Measurements from ENCODE around the gene SYNPO2L. TPM values are rescaled to one million over a fixed set of nuclear protein-coding genes. Genes with fewer than 3 reads are reported as not detected.

Gene SYNPO2L
- total and polyA plus RNA-seq, 9 of the 15 experiments (the other 6 are each of a cell fraction or from before 2014, with no cell fraction given): 0.03 to 0.07 TPM; not detected in 7

GRCh38 chr10:73625884-73626752, 29.7 kb downstream of the SYNPO2L start (continued):
- TF ChIP-seq PKNOX1 (IDR thresholded peaks at IDR 0.05) (no peak; the same call in 1 of the 2 replicates), NCOR1 (IDR thresholded peaks at IDR 0.05) (no peak), HDAC8 (tag; IDR thresholded peaks at IDR 0.05) (no peak), SNIP1 (IDR thresholded peaks at IDR 0.05; ENCODE audit: low read depth) (no peak), ZNF699 (CRISPR knock-in tag; IDR thresholded peaks at IDR 0.05; ENCODE audit: insufficient replicate concordance) (no peak), ZNF133 (CRISPR knock-in tag; IDR thresholded peaks at IDR 0.05) (no peak), HMBOX1 (IDR thresholded peaks at IDR 0.05) (peak; percentile 35; the same call in 1 of the 2 replicates), ZBTB49 (CRISPR knock-in tag; IDR thresholded peaks at IDR 0.05; ENCODE audit: borderline replicate concordance) (no peak), RBM25 (IDR thresholded peaks at IDR 0.05; ENCODE audit: low read depth, low read length, severe bottlenecking) (peak; percentile 80), MBD2 (IDR thresholded peaks at IDR 0.05; ENCODE audit: borderline replicate concordance, low read depth) (peak; percentile 84; the same call in 1 of the 2 replicates)
- TF ChIP-seq, protein P1, sequence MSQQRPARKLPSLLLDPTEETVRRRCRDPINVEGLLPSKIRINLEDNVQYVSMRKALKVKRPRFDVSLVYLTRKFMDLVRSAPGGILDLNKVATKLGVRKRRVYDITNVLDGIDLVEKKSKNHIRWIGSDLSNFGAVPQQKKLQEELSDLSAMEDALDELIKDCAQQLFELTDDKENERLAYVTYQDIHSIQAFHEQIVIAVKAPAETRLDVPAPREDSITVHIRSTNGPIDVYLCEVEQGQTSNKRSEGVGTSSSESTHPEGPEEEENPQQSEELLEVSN (IDR thresholded peaks at IDR 0.05; ENCODE audit: borderline replicate concordance in 1 of 2, extremely low read depth in 1 of 2, insufficient read depth in 1 of 2, insufficient read length in 1 of 2, low read depth in 1 of 2, low read length in 1 of 2, poor library complexity in 1 of 2, severe bottlenecking in 1 of 2): peak; percentile 82 to 83
- TF ChIP-seq, protein P2, sequence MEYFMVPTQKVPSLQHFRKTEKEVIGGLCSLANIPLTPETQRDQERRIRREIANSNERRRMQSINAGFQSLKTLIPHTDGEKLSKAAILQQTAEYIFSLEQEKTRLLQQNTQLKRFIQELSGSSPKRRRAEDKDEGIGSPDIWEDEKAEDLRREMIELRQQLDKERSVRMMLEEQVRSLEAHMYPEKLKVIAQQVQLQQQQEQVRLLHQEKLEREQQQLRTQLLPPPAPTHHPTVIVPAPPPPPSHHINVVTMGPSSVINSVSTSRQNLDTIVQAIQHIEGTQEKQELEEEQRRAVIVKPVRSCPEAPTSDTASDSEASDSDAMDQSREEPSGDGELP (CRISPR knock-in tag; IDR thresholded peaks at IDR 0.05; ENCODE audit: borderline replicate concordance): peak; percentile 75
- TF ChIP-seq, protein P3, sequence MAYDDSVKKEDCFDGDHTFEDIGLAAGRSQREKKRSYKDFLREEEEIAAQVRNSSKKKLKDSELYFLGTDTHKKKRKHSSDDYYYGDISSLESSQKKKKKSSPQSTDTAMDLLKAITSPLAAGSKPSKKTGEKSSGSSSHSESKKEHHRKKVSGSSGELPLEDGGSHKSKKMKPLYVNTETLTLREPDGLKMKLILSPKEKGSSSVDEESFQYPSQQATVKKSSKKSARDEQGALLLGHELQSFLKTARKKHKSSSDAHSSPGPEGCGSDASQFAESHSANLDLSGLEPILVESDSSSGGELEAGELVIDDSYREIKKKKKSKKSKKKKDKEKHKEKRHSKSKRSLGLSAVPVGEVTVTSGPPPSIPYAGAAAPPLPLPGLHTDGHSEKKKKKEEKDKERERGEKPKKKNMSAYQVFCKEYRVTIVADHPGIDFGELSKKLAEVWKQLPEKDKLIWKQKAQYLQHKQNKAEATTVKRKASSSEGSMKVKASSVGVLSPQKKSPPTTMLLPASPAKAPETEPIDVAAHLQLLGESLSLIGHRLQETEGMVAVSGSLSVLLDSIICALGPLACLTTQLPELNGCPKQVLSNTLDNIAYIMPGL (CRISPR knock-in tag; IDR thresholded peaks at IDR 0.05): no peak
- TF ChIP-seq, protein P4, sequence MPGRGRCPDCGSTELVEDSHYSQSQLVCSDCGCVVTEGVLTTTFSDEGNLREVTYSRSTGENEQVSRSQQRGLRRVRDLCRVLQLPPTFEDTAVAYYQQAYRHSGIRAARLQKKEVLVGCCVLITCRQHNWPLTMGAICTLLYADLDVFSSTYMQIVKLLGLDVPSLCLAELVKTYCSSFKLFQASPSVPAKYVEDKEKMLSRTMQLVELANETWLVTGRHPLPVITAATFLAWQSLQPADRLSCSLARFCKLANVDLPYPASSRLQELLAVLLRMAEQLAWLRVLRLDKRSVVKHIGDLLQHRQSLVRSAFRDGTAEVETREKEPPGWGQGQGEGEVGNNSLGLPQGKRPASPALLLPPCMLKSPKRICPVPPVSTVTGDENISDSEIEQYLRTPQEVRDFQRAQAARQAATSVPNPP (IDR thresholded peaks at IDR 0.05; ENCODE audit: borderline replicate concordance, insufficient read depth, insufficient read length): no peak
